ENCODE data around the gene BCAR1.

Gene BCAR1

DNA sequence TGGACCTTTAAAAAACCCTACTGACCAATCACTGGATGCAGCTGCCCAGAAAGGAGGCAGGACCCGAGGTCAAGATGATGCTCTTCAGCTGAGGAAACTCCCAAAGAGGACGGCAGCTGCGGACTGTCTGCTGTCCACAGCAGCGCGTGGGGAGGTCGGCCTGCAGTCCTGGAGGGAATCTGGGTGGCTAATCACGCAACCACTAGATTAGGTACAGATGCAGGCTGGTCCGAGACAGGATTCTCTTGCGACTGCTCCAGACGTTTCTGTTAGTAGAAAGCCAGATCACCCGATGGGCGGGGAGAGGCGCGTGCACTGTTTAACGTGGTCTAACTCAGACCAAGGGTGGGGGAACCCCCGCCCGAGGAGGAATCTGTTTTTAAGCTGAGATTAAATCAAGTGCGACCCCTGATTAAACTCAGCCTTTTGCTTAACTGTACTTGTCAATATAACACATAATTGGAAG, 53.3 kb downstream of the BCAR1 start:
- DNase-seq, result no peak

DNA sequence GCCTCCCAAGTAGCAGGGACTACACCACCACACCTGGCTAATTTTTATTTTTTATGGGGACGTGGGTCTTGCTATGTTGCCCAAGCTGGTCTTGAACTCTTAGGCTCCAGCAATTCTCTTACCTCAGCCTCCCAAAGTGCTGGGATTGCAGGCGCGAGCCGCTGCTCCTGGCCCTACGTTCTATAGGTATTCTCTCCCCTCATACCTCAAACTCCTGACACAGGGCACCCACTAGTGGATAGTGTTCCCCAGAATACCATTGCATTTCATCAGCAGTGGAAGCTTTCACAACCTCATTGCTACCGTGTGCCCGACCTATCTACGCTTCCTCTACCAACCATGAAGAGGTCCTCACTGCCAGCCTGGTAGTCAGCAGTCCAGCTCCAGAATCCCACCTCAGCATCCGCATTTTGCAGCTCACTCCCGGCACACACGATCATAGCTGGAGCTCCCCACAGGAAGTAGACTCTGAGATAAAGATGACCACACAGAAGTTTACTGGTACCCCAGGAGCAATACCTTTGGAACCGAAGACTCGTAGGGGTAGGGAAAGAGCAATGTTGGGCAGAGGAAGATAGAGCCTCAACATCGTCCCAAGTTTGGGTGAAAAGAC, 53.8 kb downstream of the BCAR1 start:
- DNase-seq, result no peak

DNA sequence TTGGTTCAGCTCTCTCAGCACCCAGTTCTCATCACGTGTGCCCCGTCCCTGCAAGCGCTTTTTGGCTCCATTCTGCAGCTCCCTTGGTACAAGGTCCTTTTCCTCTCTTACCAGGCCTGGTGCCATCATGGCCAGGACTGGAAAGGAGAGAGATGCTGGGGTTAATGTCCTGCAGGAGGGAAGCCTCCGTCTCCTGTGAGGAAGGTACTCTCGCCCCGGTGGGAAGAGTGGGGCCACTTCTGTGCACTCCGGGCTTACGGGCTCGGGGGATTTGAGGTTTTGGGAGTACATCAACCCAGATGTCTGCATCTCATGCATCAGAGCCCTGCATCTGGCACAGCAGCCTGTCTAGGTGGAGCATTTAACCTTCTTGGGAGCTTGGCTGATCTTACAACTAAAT, 54.6 kb downstream of the BCAR1 start:
- DNase-seq, result no peak

DNA sequence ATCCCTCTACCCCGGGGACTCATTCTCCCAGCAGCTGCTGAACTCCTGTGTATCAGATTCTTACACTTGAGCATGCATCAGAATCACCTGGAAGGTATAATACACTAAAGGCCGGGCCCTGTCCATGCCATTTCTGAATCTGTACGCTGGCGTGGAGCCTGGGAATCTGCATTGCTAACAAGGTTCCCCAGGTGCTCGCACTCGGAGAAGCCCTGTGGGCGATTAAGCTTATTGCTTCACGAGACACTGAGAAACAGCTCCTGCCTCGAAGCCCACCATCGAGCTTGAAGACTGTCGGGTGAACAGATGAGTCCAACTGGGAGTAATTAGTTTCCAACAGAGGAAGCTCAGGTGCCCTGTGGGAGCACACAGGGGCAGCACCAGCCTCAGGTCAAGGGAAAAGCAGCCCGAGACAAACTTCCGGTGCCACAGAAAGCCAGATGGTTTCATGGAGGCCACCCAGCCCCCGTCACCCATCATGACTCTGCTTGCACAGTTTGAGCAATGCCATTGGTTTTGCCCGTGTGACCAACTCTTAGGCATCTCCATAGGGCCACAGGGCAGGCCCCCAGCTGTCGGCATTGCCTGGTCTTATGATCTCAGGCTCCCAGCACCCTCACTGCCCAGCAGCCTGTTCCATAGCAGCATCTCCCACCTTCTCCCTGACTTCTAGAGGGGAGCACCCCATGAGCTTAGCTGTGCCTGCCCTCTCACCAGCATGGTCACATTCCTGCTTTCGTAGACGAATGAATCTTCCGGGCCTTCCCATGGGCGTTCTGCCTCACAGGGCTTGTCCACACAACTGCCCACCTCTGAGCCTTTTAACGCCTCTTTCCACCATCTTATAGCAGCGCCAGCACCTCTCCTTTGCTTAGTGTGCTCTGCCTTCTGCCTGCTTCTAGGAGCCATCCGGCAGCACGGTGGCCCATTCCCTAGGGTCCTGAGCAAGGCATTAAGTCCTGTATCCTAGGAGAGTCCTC, 55.3 kb downstream of the BCAR1 start:
- DNase-seq, result no peak

DNA sequence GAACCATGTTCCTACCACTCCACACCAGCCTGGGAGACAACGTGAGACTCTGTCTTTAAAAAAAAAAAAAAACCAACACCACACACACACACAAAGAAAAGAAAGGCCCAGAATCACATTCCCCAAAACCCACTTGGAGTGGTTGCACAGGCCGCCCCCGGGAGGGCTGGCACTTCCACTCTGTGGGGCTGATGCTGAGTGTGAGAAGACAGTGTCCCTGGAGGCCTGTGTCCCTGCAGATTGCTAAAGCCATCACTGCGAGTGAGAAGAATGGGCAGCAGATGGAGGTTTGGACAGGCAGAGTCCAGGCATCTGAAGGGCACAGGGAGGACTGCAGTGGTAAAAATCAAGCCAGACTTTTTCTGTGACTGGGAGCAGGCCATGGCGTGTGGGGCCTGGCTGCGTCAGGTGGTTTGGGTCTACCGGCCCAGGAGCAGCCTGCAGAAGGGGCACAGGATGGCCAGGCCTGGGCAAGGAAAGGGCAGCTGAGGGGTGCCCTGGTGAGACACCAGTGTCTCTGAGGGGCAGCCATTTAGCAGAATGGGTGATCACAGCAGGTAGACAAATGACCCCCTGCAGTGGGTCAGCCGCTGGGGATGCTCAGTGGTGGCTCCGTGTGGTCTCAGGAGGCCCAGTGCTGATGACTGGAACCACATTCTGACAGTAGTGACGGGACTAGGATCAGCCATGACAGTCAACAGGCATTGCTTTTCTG, 57.5 kb downstream of the BCAR1 start:
- no peak for DNase-seq

DNA sequence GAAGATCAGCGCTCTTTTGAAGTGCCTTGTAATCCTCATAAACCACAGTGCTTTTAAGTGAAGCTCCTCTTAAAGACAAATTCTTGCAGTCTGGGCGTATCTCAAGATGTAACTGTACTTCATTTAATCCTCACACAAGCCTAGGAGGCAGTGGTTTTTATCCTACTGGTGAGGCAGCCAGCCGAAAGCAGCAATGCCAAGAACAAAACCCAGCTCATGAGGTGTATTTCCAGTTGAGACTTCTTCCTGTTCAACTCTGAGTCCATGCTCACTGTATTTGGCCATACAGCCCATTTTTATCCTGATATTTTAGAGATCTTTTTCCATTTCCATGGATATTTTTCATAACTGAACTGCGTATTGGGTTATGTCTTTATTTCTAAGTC, 58.2 kb downstream of the BCAR1 start:
- DNase-seq, result no peak

DNA sequence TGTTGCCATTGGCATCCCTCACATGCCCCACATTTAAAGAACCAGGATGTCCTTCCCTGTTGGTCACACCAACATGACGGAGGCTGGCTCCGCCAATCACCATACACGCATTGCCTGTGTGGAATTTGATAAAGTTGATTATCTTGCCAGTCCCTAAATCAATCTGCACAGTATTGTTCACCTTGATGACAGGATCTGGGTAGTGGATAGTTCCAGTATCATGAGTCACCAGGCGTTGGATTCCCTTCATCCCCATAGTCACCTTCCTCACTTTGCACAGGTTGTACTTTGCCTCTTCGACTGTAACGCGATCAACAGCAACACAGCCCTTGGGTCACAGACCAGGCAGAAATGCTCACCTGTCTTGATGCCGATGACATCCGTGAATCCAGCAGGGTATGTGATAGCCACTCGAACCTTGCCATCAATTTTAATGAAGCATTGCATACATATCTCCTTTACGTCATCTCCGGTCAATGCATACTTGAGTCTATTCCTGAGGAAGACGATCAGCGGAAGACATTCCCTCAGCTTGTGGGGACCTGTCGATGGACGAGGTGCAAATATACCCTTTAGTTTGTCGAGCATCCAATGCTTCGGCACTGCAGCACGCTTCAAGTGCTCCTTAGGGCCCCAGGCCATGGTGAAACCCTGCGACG, 58.7 kb downstream of the BCAR1 start:
- no peak for DNase-seq

DNA sequence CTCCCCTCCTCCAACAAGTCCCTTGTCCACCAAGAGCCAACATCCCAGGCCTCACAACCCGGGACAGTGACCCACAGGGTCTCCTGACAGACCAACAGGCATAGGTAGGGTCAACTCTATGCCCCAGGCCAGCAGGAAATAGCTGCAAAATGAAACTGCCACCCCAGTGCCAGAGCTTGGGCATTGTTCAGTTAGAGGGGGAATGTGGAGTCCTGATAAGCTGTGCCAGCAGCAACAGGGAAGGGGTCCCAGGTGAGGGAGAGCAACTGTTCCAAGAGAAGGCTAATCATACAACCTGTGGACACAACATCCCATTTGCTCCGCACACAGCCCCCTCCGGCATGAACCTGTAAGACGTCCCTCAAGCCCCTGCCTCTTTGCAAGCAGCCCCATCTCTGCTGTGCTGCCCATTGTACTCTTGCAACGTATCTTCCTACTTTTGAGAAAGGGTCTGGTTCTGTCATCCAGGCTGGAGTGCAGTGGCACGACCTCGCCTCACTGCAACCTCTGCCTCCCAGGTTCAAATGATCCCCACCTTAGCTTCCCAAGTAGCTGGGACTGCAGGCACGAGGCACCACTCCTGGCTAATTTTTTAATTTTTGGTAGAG, 61.7 kb downstream of the BCAR1 start:
- no peak for DNase-seq

DNA sequence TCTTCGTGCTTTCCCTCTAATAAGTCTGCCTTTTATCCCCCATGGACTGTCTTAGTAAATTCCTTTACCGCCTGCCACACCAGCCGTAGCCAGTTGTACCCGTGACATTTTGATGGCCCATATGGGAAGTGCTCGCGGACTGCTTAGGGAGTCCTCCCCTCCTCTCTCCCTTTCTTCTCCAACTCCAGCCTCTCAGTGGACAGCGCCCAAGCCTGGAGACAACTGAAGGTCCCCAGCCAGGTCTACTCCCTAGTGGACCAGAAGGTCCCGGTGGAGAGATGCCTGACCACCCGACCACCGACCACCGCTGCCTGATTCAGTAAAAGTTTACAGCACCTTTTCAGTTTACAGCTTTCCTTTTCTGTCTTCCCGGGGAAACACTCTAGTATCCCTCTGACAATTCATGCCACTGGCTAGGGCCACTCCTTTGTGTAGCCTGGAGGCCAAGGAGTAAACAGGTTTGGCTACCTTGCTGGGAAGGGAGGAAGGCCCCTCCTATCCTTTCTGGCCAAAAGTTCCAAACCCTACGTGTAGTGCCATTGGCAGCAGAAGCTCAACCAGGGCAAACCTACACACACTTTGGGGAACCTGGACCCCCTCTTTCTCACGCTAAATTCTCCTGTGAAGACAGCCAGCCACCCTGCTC, 62.5 kb downstream of the BCAR1 start:
- no peak for DNase-seq

DNA sequence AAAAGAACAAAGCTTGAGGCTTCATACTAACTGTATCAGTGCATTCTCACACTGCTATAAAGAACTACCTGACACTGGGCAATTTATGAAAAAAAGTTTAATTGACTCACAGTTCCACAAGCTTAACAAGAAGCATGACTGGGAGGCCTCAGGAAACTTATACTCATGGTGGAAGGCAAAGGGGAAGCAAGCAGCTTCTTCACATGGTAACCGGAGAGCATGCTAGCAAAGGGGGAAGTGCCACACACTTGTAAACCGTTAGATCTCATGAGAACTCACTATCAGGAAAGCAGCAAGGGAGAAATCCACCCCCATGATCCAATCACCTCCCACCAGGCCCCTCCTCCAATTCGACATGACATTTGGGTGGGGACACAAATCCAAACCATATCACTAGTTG, 69.8 kb downstream of the BCAR1 start:
- no peak for DNase-seq

DNA sequence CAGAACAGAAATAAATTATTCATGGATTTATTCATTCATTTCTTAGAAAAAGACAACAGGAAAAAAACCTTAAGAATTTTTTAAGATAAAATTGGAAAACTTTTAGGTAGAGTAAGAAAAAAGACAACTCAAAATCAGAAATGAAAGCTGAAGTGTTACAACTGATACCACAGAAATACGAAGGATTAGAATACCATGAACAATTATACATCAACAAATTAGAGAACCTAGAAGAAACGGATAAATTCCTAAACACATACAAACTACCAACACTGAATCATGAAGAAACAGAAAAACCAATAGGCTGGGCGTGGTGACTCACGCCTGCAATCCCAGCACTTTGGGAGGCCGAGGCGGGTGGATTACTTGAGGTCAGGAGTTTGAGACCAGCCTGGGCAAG, 72.2 kb downstream of the BCAR1 start:
- no peak for DNase-seq

Measured in kidney glomerular epithelial cell (primary cell).